ENCODE measurements around the gene LTBP3. TPM values are rescaled to one million over a fixed set of nuclear protein-coding genes. Genes with fewer than 3 reads are reported as not detected.

Gene LTBP3
- total and polyA plus RNA-seq, 9 of the 15 experiments (the other 6 are each of a cell fraction or from before 2014, with no cell fraction given): 0.06 to 20.5 (median 4.8) TPM

DNA sequence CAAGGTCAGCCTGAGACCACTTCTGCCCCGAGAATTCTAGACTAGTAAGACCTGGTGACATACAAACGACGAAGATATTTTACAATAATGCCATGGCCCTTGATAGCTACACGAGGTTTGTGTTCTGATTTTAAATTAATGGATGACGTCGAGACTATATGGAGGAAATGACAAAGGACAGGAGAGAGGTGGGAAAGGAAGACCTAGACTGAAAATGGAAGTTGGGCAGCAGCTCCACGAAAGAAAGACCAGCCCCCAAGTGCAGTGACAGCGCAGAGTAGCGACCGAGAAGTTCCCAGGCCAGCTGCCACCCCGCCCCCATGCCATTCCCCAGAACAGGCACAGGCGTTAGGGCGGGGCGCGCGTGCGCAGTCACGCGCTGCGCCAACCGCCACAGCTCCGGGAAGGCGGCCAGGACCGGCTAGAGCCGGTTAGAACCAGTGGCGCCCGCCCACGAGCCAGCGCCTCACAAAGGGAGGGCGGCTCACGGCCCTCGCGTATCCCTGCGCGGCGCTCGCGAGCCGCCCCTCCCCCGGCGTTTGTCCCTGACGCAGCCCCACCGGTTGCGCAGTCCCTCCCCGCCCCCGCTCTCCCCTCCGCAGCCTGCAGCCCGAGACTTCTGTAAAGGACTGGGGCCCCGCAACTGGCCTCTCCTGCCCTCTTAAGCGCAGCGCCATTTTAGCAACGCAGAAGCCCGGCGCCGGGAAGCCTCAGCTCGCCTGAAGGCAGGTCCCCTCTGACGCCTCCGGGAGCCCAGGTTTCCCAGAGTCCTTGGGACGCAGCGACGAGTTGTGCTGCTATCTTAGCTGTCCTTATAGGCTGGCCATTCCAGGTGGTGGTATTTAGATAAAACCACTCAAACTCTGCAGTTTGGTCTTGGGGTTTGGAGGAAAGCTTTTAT lies 60.8 kb downstream of the LTBP3 start (continued):
- peak; percentile 94 for TF ChIP-seq CEBPB (tag; IDR thresholded peaks at IDR 0.05)
- TF ChIP-seq, protein P1, sequence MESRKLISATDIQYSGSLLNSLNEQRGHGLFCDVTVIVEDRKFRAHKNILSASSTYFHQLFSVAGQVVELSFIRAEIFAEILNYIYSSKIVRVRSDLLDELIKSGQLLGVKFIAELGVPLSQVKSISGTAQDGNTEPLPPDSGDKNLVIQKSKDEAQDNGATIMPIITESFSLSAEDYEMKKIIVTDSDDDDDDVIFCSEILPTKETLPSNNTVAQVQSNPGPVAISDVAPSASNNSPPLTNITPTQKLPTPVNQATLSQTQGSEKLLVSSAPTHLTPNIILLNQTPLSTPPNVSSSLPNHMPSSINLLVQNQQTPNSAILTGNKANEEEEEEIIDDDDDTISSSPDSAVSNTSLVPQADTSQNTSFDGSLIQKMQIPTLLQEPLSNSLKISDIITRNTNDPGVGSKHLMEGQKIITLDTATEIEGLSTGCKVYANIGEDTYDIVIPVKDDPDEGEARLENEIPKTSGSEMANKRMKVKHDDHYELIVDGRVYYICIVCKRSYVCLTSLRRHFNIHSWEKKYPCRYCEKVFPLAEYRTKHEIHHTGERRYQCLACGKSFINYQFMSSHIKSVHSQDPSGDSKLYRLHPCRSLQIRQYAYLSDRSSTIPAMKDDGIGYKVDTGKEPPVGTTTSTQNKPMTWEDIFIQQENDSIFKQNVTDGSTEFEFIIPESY (CRISPR knock-in tag; IDR thresholded peaks at IDR 0.05): peak; percentile 85
- no peak for TF ChIP-seq ILK (tag; IDR thresholded peaks at IDR 0.05; ENCODE audit: borderline replicate concordance, low read depth)
- TF ChIP-seq EWSR1 (IDR thresholded peaks at IDR 0.05; ENCODE audit: borderline replicate concordance, low read depth, partially characterized antibody): no peak
- TF ChIP-seq DIDO1 (tag; IDR thresholded peaks at IDR 0.05; ENCODE audit: low read depth): no peak
- peak; percentile 4; the same call in 1 of the 2 replicates for TF ChIP-seq ARID2 (IDR thresholded peaks at IDR 0.05)
- TF ChIP-seq, protein P2, sequence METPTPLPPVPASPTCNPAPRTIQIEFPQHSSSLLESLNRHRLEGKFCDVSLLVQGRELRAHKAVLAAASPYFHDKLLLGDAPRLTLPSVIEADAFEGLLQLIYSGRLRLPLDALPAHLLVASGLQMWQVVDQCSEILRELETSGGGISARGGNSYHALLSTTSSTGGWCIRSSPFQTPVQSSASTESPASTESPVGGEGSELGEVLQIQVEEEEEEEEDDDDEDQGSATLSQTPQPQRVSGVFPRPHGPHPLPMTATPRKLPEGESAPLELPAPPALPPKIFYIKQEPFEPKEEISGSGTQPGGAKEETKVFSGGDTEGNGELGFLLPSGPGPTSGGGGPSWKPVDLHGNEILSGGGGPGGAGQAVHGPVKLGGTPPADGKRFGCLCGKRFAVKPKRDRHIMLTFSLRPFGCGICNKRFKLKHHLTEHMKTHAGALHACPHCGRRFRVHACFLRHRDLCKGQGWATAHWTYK (CRISPR knock-in tag; IDR thresholded peaks at IDR 0.05): no peak
- no peak; the same call in 1 of the 2 replicates for TF ChIP-seq ZEB2 (IDR thresholded peaks at IDR 0.05)
- 0 out of 2 replicates have a peak, but pooled peaks have one; percentile 17 for TF ChIP-seq ZFPM2 (CRISPR knock-in tag; IDR thresholded peaks at IDR 0.05)
- no peak; the same call in 1 of the 2 replicates for TF ChIP-seq ZNF76 (CRISPR knock-in tag; IDR thresholded peaks at IDR 0.05; ENCODE audit: borderline replicate concordance)
- TF ChIP-seq, protein P3, sequence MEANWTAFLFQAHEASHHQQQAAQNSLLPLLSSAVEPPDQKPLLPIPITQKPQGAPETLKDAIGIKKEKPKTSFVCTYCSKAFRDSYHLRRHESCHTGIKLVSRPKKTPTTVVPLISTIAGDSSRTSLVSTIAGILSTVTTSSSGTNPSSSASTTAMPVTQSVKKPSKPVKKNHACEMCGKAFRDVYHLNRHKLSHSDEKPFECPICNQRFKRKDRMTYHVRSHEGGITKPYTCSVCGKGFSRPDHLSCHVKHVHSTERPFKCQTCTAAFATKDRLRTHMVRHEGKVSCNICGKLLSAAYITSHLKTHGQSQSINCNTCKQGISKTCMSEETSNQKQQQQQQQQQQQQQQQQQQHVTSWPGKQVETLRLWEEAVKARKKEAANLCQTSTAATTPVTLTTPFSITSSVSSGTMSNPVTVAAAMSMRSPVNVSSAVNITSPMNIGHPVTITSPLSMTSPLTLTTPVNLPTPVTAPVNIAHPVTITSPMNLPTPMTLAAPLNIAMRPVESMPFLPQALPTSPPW (CRISPR knock-in tag; IDR thresholded peaks at IDR 0.05): peak; percentile 94
- no peak for TF ChIP-seq EZH2 (IDR thresholded peaks at IDR 0.05; ENCODE audit: borderline replicate concordance, low read depth, low read length)
- TF ChIP-seq ZBED1 (IDR thresholded peaks at IDR 0.05): peak; percentile 83
